GM18873 (cell line): Measurements from ENCODE around the gene PFKFB4.
"Not testable (repeated sequence)": the region's sequence is repeated elsewhere in the genome, so short reads cannot be mapped to it uniquely, and the experiment has no call there.

ENCODE experiments used
- ATAC-seq: cut with Tn5 transposase; IDR thresholded peaks from one replicate; pipeline ENCODE4 v1.9.1; 2021; ENCODE audit warnings: mild to moderate bottlenecking, moderate library complexity, moderate number of reproducible peaks; ENCODE audit not compliant: unreplicated experiment, low FRiP score

The PFKFB4 gene

DNA sequence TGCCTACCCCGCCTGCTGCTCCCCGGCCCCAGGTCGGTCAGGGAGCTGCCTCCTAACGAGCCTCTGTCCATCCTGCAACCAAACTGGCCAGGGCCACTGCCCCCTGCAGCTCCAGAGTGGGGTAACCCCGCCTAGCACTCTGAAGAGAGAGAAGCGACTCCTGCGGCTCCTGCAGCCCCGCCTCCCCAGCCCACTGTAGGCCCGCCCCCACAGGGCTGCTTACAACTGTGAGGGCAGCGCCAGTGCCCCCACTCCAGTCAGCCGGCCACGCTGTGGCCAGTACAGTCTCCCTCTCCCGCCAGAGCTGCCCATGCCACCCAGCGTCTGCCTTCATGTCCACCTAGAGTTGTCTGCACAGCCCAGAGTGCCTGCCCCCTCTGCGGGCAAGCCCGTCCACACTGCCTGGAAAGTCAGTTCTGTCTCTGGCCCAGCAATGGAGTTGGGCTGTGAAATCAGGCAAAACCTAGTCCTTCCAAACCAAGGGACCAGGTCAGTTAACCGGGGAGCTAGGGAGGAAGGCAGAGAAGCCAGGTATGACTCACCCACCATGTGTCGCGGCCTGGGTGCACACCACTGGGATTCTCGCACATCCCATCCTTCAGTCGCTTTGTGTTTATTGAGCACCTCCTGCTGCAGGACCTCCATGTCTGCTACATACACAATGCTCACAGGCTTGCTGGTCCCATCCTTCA is 4.6 kb upstream of the PFKFB4 start:
- ATAC-seq, result no peak

DNA sequence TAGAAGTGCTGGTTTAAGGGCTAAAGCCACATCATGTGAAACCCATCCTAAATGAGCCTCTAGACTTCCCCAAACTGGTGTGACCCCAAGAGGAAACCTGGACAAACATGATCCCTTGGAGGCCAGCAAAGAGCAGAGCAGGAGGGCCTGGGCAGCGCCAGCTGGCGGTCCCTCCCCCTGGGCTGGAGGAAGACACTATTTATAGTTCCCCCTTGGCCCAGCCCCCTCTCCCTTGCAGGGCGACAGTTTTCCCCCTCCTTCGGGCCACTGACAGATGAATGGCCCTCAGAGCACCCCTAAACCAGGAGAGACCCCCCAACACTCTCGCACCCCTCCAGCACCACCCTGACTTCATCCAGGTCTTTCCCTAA is 4.0 kb upstream of the PFKFB4 start:
- no peak for ATAC-seq

DNA sequence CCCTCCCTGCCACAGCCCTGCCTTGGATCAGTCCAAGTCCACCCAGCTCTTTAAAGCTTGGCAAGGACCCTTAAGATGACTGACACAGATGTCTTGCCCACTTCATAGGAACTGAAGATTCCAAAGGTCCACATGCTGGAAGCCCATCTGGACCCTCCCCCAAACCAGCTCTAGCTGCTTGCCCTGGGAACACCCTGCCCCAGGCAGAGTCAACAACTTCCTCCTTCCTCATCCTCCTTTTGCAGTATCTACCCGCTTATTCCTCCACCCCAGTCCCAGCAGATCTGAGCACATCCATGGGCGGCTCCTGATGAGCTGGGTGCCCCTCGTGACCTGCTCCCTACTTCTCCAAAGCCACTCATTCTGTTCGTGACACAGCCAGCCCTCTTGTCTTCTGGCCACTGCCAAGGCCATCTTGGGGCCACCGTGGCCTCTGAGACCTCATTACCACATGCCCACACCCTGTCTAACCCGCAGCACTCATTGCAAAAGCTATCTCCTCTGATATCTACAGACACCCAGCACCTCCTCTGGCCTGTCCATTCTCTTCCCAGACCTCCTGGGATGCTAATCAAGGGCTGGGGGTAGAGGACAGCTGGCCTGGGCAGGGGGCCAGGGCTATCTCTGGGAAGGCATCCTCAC is 2.0 kb upstream of the PFKFB4 start:
- ATAC-seq, result no peak

DNA sequence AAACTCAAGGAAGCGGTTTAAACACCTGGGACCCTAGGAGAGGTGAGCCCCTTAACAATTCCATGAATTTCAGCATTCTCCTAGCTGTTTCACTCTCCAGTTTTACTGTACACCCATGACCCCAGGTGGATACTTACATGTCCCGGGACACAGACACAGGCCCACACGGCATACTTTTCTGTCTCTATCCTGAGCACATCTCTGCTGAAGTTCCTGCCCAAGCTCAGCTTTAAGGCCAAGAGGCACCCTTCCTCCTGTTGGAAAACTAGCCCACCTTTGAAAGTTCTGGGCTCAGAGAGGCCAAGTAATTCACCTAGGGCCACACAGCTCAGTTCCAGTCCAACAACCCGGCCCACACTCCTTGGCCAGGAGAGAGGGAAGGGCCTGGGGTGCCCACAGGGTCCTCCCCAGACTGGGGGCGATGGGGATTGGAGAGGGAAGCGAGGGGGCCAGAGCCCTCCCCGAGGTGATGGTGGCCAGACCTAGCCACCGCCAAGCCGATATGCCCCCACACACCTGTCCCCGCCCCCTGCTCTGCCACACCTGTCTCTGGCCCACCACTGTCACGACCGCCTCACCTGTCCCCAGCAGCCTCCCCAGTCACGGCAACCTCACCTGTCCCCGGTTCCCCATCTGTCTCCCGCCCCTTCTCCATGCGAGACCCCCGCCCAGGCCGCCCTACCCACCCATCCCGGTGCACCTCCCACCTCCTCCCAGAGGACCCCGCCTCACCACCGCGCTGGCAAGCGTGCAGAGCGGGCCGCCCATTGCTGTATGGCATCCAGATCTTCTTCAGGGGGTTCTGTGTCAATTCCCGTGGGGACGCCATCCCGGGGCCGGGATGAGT is 431 bp downstream of the PFKFB4 start:
- no peak for ATAC-seq

DNA sequence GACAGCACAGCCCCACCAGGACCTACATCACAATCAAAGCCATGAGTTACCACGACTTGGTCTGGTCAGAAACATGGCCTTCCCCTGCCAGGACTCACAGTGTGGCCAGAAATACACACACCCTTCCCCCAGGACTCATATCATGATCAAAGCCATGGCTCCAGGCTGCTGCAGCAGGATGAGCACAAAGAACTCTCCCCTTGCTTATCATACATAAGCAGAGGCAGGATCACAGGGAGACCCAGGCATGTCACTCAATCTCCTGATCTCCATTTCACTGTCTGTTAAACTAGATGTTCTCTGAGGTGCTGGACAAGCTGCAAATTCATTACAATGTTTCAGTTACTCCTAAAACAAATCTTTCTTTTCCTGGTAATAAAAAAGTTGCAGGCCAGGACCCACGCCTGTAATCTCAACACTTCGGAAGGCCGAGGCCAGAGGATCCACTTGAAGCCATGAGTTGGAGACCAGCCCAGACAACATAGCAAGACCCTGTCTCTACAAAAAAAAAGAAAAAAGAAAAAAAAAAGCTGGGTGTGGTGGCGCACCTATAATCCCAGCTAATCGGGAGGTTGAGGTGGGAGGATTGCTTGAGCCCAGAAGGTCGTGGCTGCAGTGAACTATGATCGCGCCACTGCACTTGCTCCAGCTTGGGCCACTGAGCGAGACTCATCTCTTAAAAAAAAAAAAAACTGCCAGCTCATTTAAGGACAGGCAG is 1.2 kb downstream of the PFKFB4 start:
- no peak for ATAC-seq

DNA sequence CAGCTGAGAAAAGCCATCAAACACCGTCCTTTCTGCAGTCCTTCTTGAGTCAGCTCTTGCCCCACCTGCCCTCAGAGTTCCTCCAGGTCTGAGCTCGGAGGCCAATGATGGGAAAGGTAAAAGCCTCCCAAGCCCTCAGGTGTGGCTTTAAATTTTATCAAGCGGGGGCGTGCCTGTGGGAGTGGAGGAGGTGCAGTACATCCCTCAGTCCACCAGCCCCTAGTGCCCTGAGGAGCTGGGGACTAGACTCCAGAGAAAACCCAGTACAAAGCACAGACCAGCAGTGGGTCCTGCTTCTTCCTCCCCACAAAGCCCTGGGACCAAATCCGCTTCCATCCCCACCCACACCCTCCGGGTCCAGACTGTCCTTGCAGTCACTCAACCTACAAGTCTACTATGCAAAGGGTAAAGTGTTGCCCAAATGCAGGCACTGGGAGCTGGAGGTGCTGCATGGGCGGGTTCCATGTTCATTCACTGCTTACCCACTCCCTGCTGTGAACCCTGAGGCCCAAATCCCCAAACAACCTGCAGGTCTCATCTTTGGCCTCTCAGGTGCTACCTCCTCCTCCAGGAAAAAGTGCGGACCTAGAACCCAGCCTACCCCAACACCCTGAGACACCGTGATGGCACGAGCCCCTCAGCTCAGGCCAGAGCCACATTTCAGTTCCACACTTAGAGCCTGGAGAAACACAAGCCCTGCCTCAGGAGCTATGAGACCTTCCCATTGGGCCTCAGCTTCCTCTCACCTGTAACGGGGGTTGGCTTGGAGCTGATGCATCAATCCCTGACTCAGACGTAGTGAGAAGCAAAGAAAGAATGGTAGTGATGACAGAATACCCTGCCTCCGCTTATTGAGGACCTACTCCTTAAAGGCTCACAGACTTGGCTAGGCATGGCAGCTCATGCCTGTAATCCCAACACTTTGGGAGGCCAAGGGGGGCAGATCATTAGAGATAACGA is 2.4 kb downstream of the PFKFB4 start:
- ATAC-seq, result no peak

DNA sequence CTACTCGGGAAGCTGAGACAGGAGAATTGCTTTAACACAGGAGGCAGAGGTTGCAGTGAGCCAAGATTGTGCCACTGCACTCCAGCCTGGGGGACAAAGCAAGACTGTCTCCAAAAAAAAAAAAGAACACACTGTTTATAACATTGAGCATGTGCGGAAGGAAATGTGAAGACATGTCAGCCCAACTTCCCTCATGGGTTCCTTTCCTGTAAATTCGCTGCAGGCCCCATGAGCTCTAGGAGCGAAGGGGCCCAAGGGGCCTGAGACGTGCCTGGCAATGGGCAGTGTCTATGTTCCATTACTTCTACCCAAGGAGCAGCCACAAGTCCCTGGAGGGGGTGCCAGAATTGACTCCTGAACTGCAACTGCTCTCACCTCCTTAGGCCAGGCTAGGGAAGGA is 3.2 kb downstream of the PFKFB4 start:
- ATAC-seq, result no peak

DNA sequence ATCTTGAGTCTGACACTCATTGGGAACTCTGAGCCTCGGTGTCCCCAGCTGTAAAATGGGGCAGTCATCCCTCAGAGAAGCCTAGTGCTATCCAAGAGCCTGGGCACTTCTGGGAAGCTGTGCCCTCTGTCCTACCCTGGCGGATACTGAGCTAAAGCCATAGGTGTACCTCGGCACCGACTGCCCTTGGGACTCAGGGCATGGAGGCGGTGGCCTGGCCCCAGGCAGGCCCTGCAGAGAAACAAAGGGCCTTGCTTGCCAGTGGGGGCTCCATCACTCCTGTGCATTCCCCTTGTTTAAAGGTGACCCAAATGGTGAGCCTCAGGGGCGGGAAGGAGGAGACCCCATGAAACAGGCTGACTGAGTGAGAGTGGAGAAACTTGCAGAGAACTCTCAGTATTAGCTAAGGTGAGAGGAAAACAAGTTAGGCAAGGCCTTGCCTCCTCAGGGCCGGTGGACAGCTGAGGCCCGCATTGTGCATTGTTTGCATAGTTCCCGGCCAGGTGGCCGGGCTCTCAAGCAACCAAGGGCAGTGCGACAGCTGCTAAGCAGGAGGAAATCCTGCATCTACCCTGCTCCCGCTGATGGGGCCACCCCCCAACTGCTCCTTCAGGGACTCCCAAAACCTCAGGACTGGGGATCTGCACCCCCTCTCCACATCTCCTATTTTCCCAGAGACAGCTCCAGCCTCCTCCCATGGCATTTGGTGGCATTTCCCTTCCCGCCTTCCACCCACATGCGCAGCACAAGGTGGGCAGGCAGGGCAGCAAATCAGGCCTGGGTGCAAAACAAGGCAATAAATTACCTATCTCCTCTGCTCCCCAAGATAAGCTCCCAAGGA is 4.3 kb downstream of the PFKFB4 start:
- ATAC-seq, result no peak

DNA sequence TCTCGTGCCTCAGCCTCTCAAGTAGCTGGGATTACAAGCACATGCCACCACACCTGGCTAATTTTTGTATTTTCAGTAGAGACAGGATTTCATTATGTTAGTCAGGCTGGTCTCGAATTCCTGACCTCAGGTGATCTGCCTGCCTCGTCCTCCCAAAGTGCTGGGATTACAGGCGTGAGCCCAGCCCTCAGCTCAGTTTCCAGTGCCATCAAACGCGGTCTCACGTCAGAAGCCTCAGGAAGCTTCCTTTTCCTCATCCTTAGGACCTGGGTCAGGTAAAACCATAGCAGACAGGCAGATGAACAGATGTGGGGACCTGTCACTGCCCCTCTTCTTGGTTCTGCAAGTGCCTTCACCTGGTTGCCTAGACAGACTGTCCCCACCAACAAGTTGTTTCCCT is 5.0 kb downstream of the PFKFB4 start:
- not testable (repeated sequence) for ATAC-seq

DNA sequence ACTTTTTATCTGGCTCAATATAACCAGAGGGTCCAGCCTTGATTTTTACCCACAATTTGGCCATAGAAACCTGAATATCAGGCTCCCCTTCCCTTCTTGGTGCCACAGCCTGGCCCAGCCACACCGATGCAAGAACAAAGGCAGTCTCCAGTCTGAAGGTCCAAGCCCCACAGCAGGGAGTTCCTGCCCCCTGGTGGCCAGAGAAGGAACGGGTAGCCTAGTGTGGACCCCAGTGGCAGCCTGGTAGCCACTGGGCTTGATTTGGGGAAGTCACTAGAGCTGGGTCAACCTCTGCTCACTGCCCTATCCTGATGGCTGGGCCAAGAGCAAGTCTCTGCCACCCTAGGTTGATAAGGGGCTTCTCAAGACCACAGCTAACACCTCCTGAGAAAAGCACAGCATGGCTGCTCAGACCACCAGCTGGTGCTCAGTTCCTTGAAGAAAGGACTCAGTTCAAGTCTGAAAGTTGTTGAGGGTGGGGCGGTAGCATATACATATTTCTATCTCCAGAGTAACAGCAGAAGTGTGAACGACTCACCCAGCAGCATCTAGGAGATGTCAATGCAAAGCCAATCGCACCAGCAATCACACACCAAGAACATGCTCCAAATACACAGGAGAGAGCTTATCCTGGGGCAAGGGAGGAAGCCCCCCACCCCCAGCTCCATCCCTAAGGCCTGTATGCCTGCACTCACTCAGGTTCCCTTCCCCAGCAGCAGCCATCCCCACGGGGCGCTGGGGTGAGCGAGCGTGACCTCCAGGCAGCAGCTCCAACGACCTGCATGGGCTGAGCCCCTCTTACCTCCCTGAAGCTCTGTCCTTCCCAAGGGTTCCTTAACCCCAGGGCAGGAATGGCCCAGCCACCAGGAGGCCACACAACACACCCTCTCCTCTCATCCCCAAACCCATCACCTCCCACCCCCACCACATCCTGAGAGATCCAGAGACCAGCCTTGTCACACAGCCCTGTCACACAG is 7.6 kb downstream of the PFKFB4 start:
- no peak for ATAC-seq

DNA sequence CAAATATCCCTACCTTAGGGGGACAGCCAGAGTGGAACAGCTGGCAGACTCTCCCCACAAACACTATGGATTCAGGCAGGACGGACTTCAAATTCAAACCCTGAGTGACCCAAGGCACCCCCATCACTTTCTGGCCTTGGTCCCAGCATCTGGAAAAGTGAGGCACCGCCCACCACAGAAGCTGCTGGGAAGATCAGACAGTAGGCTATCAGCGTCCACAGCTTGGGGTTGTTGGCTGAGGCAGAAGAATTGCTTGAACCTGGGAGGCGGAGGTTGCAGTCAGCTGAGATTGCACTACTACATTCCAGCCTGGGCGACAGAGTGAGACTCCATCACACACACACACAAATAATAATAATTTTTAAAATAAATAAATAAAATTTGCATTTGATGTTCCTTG is 8.5 kb downstream of the PFKFB4 start:
- no peak for ATAC-seq

DNA sequence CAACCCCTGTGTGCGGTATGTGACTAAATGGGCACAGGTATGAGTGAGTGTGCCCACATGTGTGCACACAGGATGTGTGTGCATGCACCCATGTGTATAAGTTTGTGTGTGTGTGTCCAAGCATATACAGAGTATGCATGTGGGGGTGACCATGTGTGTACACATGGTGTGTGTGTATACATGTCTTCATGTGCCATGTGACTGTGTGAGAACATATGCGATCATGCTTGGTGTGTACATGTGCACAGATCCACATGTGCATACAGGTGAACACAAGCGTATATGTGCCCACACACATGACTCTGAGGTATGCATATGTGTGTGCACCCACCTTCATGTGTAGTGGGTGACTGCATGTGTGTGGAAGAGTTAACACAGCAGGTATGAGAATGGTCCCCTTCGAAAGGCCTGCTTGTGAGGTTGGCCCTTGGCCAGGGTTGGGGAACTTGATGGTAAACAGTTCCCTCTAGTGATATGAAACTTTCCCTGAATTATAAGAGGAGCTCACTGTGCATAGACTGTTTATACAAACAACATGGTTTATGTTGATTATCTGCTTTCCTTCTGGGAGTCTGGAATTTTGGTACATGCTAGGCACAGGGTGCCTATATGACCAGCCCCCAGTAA is 10.3 kb downstream of the PFKFB4 start:
- no peak for ATAC-seq

DNA sequence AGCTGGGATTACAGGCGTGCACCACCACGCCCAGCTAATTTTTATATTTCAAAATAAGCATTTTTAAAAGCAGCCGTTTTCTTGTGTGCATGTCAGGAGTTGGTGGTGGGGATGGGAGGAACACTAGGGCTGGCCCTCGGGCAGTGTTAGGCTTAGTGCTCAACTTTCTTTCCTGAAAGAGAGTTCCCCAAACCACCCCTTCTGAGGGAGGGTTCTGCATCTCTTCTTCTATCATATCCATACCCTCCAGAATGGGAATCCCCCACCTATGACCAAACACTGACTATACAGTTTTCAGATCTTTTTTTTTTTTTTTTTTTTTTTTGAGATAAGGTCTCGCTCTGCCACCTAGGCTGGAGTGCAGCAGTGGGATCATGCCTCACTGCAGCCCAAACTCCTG is 12.5 kb downstream of the PFKFB4 start:
- ATAC-seq, result no peak

DNA sequence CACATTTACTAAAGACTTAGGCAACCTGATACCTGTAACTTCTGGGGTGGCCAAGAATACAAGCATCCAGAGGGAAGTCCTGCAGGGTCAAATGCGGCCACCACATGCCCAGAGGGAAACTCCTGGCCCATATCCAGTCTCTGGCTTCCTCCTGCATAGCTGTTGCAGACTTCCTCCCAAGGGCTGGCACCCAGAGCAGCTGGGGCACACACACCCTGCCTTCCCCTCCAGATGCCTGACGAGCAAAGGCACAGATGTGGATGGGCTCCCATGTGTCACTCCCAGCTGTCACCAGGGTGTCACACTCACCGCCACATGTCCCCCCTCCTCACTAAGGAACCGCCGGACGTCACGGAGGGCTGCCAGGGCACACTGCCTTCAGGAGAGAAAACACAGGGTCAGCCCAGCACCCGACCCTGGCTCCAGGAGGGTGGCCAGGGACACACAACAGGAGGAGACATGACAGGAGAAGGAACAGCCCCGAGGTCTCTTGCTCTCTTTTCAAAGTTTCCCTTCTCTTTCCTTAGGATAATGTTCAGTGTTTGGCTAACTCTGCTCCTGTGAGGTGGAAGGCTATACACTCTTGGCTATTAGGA is 13.2 kb downstream of the PFKFB4 start:
- no peak for ATAC-seq

DNA sequence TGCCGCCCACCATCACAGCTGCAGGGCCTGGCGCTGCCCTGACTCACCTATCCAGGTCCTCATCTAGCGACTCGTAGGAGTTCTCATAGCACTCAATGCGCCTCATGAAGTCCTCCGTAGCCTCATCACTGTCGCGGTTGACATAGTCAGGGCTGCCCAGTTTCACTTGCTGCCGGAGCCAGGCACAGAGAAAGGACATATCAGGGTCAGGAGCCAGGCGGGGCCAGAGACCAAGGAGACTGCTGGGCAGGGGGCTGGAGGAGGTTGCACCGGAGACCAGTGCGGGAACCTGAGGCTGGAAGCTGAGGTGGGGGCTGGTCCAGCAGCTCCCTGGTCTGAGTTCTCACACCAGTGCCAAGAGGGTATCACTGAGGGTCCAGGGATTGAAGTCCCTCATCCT is 18.2 kb downstream of the PFKFB4 start:
- ATAC-seq, result no peak

DNA sequence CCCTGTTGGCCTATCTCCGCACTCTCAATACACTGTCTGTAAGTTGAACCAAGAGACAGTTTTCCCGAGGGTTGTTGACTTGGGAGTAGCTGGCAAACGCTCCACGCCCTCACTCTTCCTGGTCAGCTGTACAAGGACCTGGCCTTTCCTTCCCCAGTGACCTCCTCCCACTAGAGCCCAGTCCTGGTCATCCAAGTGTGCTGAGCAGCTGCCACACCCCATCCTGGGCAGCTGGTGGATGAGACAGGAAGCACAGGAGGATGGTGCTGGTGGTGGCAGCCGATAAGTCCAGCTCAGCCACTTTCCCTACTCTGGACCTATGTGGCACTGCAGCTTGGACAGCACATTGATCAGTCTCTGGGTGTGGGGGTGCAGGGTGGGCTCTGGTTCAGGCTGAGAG is 19.8 kb downstream of the PFKFB4 start:
- no peak for ATAC-seq

DNA sequence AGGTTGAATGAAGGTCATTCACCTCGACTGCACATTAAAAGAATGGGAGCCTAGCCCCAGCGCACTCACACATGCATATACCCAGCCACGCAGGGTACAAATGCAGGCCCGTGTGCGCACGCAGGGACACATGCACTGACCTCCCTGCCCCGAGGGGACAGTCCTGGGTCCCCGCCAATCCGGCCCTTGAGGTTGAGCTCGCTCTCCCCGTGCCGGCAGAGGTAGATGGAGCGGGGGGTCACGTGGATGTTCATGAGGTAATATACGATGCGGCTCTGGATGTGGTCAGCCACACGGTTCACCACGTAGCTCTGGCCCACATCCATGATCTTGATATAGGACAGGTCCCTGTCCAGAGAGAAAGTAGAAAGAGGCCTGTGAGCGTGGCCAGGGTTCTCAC is 20.5 kb downstream of the PFKFB4 start:
- ATAC-seq, result no peak
